AG09319 (cell line): ENCODE measurements around the gene SPINK1.

Source experiments
- DNase-seq: peaks from one replicate; pipeline ENCODE4 v3.0.0-alpha.2; 2010; ENCODE audit warnings: low read depth; ENCODE audit errors: extremely low read depth
- TF ChIP-seq, protein P1 (sequence below): IDR thresholded peaks from 2 replicates; pipeline ENCODE4 v1.5.1; 2011; ENCODE audit warnings: low read depth, mild to moderate bottlenecking, inconsistent platforms, low read length, moderate library complexity

Gene SPINK1

DNA sequence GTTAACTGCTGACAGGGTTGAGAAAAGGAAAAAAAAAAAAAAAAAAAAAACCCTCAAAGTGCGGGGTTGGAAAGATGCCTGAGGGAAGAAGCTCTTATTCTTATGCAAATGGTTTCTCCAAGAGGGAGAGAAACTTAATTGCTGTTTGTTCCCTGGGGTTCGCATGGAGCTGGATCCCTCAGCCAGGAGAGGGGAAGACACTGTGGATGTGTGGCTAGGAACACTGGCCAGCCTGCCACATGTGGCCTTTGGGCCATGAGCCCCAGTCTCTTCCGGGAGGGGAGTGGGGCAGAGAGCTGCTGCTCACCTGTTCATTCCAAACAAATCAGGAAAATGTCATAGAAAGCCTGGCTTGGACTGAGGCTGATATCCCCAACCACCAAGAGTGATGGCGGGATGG is 37.6 kb upstream of the SPINK1 start:
- TF ChIP-seq, protein P1, sequence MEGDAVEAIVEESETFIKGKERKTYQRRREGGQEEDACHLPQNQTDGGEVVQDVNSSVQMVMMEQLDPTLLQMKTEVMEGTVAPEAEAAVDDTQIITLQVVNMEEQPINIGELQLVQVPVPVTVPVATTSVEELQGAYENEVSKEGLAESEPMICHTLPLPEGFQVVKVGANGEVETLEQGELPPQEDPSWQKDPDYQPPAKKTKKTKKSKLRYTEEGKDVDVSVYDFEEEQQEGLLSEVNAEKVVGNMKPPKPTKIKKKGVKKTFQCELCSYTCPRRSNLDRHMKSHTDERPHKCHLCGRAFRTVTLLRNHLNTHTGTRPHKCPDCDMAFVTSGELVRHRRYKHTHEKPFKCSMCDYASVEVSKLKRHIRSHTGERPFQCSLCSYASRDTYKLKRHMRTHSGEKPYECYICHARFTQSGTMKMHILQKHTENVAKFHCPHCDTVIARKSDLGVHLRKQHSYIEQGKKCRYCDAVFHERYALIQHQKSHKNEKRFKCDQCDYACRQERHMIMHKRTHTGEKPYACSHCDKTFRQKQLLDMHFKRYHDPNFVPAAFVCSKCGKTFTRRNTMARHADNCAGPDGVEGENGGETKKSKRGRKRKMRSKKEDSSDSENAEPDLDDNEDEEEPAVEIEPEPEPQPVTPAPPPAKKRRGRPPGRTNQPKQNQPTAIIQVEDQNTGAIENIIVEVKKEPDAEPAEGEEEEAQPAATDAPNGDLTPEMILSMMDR, result no peak
- DNase-seq, result no peak

DNA sequence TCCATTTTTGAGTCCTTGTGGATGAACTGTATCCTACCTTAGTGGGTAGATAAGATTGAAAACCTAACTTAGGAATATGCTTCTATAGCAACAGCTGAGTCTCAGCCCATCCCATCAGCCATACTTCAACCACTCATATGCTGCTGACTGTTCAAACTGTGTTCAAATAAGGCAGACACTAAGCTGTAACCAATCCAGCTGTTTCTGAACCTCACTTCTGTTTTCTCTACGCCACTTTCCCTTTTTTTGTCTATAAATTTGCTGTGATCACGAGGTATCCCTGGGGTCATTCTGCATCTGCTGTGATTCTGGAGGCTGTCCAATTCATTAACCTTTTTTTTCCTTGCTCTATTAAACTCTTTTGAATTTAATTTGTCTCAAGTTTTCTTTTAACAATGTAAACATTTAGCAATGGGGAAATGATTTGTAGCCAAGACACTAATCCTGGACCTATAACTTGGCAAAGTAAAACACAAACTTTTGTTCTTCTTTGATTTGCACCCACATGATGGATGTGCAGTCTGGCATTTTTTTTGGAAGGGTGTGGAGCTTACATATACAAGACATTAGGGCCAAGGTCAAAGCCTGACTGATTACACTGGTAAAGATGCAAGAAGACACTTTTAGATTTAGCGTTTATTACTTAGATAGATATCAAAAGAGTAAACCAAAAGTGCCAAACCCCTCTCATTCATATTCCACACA is 32.1 kb upstream of the SPINK1 start:
- TF ChIP-seq, protein P1, result no peak
- no peak for DNase-seq

DNA sequence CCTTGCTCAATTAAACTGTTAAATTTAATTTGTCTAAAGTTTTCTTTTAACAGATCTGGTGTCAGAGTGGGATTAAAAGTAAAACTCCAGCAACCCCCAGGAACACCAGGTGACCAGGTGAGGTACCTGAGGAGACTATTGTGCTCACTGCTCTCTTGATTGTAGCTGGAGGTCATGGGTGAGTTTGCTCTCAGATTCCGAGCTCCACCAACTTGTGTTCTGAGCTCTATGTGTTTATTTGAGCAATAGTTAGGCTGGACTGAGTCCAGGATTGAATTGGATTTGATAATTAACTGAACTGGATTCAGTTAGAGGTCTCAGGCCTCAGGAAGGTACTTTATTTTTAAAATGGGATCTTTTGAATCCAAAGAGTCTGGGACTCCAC is 29.2 kb upstream of the SPINK1 start:
- TF ChIP-seq, protein P1, result no peak
- no peak for DNase-seq

DNA sequence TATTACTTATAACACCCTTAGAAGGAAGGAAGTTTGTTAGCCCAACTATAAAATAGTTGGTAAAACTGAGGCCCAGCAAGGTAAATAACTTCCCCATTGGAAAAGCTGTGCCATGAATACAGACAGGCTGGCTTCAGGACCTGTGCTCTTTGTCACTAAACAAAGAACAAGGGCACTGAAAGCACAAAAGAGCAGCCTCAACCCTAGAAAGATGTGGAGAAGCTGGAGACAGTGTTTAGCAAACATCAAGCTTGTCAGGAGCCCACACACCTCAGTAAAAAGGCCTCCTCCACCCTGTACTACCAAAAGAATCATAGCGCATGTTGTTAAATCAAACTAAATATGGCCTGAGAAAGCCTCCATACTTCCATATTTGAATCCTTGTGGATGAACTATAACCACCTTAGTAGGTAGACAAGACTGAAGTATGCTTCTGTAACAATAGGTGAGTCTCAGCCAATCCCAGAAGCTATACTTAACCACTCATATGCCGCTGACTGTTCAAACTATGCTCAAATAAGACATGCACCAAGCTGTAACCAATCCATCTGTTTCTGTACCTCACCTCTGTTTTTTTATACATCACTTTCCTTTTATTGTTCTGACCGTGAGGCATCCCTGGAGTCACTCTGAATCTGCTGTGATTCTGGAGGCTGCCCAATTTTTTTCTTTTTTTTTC is 28.6 kb upstream of the SPINK1 start:
- TF ChIP-seq, protein P1, result no peak
- DNase-seq, result no peak

DNA sequence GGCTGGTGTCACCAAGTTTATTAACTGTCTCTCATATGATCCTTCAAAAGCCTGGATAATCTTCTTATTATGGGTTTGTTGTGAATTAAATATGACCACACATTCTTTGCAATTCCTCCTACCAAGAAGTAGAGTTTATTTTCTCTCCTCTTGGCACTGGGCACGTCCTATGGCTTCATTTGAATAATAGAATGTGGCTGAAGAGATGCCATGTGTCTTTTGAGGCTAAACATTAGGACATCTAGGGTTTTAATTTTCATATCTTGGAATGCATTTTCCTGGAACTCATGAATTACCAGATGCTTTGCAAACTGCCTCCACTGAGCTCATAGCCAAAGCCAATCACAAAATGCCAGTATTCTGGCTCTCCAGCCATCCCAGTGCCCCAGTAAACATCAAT is 27.1 kb upstream of the SPINK1 start:
- TF ChIP-seq, protein P1, result no peak
- no peak for DNase-seq

DNA sequence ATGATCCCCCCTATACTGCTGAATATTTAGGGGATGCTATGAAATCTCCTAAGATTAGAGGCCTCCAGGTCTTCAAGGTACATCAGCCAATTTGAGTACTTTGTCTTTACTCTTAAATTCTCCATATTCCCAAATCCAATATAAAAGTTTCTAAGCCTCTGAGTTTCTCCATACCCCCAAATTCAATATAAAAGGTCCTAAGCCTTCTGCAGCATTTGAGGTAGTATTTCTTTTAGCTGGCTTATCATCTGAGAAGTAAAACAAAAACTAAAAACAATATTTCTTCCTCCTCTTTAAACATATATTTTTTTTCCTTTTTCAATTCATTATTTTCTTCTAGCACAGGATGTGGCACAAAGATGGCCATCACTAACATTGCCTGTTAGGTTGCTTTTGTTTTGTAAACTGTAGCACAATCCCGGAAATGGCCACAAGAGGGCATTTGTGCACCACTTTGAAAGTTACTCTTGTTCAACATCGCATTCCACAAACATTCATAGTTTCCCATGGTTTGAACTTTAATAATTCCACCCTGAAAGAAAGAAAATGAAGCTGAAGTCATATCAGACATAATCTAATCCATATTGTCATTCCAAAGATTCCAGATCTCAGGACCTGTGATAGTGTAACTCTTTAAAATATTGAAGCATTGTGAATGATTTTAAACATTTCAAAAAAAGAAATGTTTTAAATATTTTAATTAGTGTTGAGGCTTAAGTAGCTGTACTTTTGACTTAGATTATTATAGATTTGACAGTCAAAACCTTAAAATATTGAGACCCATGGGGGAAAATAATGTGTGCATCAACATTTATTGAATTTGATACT is 26.0 kb upstream of the SPINK1 start:
- TF ChIP-seq, protein P1, result peak; percentile 85
- peak; percentile 4 for DNase-seq

DNA sequence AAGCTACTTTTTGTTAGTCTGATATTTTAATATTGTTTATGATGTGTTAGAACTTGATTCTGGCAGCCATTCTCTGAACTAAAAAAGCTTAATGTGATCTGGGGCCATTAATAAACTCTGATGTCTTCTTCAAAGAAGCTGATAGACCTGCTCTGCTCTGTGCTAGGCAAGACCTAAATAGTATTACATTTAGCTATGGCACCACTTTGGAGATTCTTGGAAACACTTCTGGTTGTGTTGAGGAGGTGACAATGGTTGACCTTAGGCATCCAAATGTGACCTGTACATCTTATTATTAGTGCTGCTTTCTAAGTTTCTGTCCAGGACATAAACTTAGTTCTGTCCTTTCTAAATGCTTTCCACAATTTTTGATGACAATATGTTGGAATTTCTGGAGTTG is 25.3 kb upstream of the SPINK1 start:
- no peak for DNase-seq
- TF ChIP-seq, protein P1, result no peak
